Measurements from ENCODE around the gene HLX. TPM values are rescaled to one million over a fixed set of nuclear protein-coding genes. Genes with fewer than 3 reads are reported as not detected.

Gene HLX
- total RNA-seq, 4 donors from 2014 or later: 1.9 to 11.1 (median 3.5) TPM

- no peak overlapping the region for H3K4me3 ChIP-seq
- TF ChIP-seq POLR2A (IDR thresholded peaks at IDR 0.05): no peak
- no peak for TF ChIP-seq EP300 (IDR thresholded peaks at IDR 0.05)
- TF ChIP-seq POLR2AphosphoS5 (IDR thresholded peaks at IDR 0.05): no peak
- TF ChIP-seq CTCF (IDR thresholded peaks at IDR 0.05): no peak
- no peaks in the 10 kb centered on the region for H3K4me1 ChIP-seq
- H3K27ac ChIP-seq: no peak overlapping the region
- peaks cover 17% of the 10 kb centered on the region for H3K27me3 ChIP-seq
- no peaks in the 10 kb centered on the region for H3K36me3 ChIP-seq
- H3K9me3 ChIP-seq: no peaks in the 10 kb centered on the region
- WGBS: 93% methylated on average over 3 of the region's 3 CpGs
- DNase-seq (ENCODE audit: low spot score in 2 of 2): no peak
These were observed 21.6 kb downstream of the HLX start for GRCh38 chr1:220900842-220901241.

GRCh38 chr1:220901881-220902280 lies 22.6 kb downstream of the HLX start:
- peaks cover 10% of the 10 kb centered on the region for H3K27me3 ChIP-seq
- H3K9me3 ChIP-seq: no peaks in the 10 kb centered on the region
- no peak overlapping the region for H3K4me3 ChIP-seq
- WGBS: 85% methylated on average over 2 of the region's 2 CpGs
- H3K4me1 ChIP-seq: no peaks in the 10 kb centered on the region
- H3K27ac ChIP-seq: no peak overlapping the region
- no peak for TF ChIP-seq CTCF (IDR thresholded peaks at IDR 0.05)
- no peaks in the 10 kb centered on the region for H3K36me3 ChIP-seq
- no peak for DNase-seq (ENCODE audit: low spot score in 2 of 2)

GRCh38 chr1:220902916-220903315 lies 23.7 kb downstream of the HLX start:
- Histone ChIP-seq H3K27me3 (peaks cover 4% of the 10 kb centered on the region), H3K36me3 (no peaks in the 10 kb centered on the region), H3K4me3 (no peak overlapping the region), H3K27ac (no peak overlapping the region), H3K9me3 (no peaks in the 10 kb centered on the region), H3K4me1 (no peaks in the 10 kb centered on the region)
- WGBS: 73% methylated on average over 1 of the region's 1 CpG
- DNase-seq (ENCODE audit: low spot score in 2 of 2): no peak
- TF ChIP-seq EP300 (IDR thresholded peaks at IDR 0.05): no peak
- TF ChIP-seq CTCF (IDR thresholded peaks at IDR 0.05): no peak
- TF ChIP-seq POLR2A (IDR thresholded peaks at IDR 0.05): no peak
- TF ChIP-seq POLR2AphosphoS5 (IDR thresholded peaks at IDR 0.05): no peak

- Histone ChIP-seq H3K9me3 (no peaks in the 10 kb centered on the region), H3K4me1 (no peaks in the 10 kb centered on the region), H3K27me3 (peaks cover 4% of the 10 kb centered on the region), H3K27ac (no peak overlapping the region), H3K36me3 (no peaks in the 10 kb centered on the region), H3K4me3 (no peak overlapping the region)
- DNase-seq (ENCODE audit: low spot score in 2 of 2): no peak
- TF ChIP-seq POLR2AphosphoS5 (IDR thresholded peaks at IDR 0.05) (no peak), CTCF (IDR thresholded peaks at IDR 0.05) (no peak), POLR2A (IDR thresholded peaks at IDR 0.05) (no peak), EP300 (IDR thresholded peaks at IDR 0.05) (no peak)
- WGBS: 83% methylated on average over 3 of the region's 3 CpGs
These were observed 25.6 kb downstream of the HLX start for GRCh38 chr1:220904876-220905275.

GRCh38 chr1:220905650-220906560 lies 26.7 kb downstream of the HLX start:
- Histone ChIP-seq H3K4me3 (no peak overlapping the region), H3K4me1 (no peaks in the 10 kb centered on the region), H3K27me3 (peaks cover 3% of the 10 kb centered on the region), H3K9me3 (no peaks in the 10 kb centered on the region), H3K27ac (no peak overlapping the region), H3K36me3 (no peaks in the 10 kb centered on the region)
- no peak for DNase-seq (ENCODE audit: low spot score in 2 of 2)
- TF ChIP-seq POLR2AphosphoS5 (IDR thresholded peaks at IDR 0.05): no peak
- no peak for TF ChIP-seq CTCF (IDR thresholded peaks at IDR 0.05)
- no peak for TF ChIP-seq EP300 (IDR thresholded peaks at IDR 0.05)
- no peak for TF ChIP-seq POLR2A (IDR thresholded peaks at IDR 0.05)
- 52% methylated on average over 5 of the region's 5 CpGs for WGBS
